A549 (cell line): Measurements from ENCODE around the gene SAMD8. TPM values are rescaled to one million over a fixed set of nuclear protein-coding genes. Genes with fewer than 3 reads are reported as not detected.

Source experiments
- ATAC-seq, 2 experiments: fragments of 200-7000 bp in 1 of 2; fragments of >200 bp in 1 of 2; cut with Nextera tagmentation in 1 of 2; cut with Tn5 transposase in 1 of 2; 3 replicates each; pipeline versions ENCODE4 v1.8.0 to v1.9.1; 2018 to 2020; ENCODE audit warnings: mild to moderate bottlenecking in 1 of 2, moderate library complexity in 1 of 2
- CTCF ChIA-PET: fragments of 300-600 bp; sonication (Branson Sonifier 250); formaldehyde crosslinking; extraction: SDS; loops from one replicate; lab custom pipeline; 2021; ENCODE audit warnings: antibody characterized with exemption, inconsistent platforms; lab: Yijun Ruan, JAX
- POLR2A ChIA-PET: fragments of 350-600 bp; formaldehyde crosslinking; extraction: SDS; loops from one replicate; lab custom pipeline; 2021; ENCODE audit warnings: antibody characterized with exemption, inconsistent platforms; lab: Yijun Ruan, JAX
- DNase-seq, 2 experiments: peaks; one replicate each; pipeline versions ENCODE4 v3.0.0 to v3.0.0-alpha.2; 2011 to 2016; ENCODE audit warnings: low read depth in 1 of 2, low spot score in 1 of 2
- FAIRE-seq: peaks from 2 replicates; lab custom pipeline; 2011; peaks lifted over from hg19 to GRCh38; lab: Jason Lieb, UNC
- H3K27ac ChIP-seq, 2 experiments: fragments of >200 bp; sonication (Bioruptor Twin); formaldehyde crosslinking; 3 replicates each; pipeline ENCODE4 v1.5.1; 2016 to 2017
- H3K4me1 ChIP-seq: fragments of >200 bp; sonication (Bioruptor Twin); formaldehyde crosslinking; 3 replicates; pipeline ENCODE4 v1.6.1; 2016
- H3K4me2 ChIP-seq: fragments of >200 bp; sonication (Bioruptor Twin); formaldehyde crosslinking; 3 replicates; pipeline ENCODE4 v1.6.1; 2016
- H3K4me3 ChIP-seq: fragments of >200 bp; sonication (Bioruptor Twin); formaldehyde crosslinking; 3 replicates; pipeline ENCODE4 v1.5.1; 2016
- H3K9me3 ChIP-seq: fragments of >200 bp; sonication (Bioruptor Twin); formaldehyde crosslinking; 3 replicates; pipeline ENCODE4 v1.6.1; 2016
- CBX2 ChIP-seq: fragments of 200-600 bp; sonication (generic); IDR thresholded peaks from 2 replicates; pipeline ENCODE4 v1.6.1; 2016; ENCODE audit warnings: low read depth, mild to moderate bottlenecking, borderline replicate concordance
- CHD2 ChIP-seq: fragments of 150-350 bp; IDR thresholded peaks from 2 replicates; pipeline ENCODE4 v1.6.1; 2014; ENCODE audit warnings: low read length; ENCODE audit not compliant: partially characterized antibody
- CHD4 ChIP-seq: fragments of 200-600 bp; sonication (generic); IDR thresholded peaks from 2 replicates; pipeline ENCODE4 v1.6.1; 2016; ENCODE audit warnings: antibody characterized with exemption, mild to moderate bottlenecking, borderline replicate concordance
- EHF ChIP-seq: fragments of 250-450 bp; sonication (Bioruptor Pico); IDR thresholded peaks from 2 replicates; pipeline ENCODE4 v1.5.0; 2020; ENCODE audit warnings: mild to moderate bottlenecking
- EP300 ChIP-seq, 2 experiments: fragments of >200 bp; sonication (Bioruptor Twin); formaldehyde crosslinking; IDR thresholded peaks; 2 replicates in 1 of 2; 3 replicates in 1 of 2; pipeline ENCODE4 v1.6.1; 2016 to 2017
- ESRRA ChIP-seq: fragments of 150-350 bp; IDR thresholded peaks from 2 replicates; pipeline ENCODE4 v1.6.1; 2014; ENCODE audit warnings: mild to moderate bottlenecking, low read length, borderline replicate concordance
- FOXS1 ChIP-seq: fragments of 250-450 bp; sonication (Bioruptor Pico); IDR thresholded peaks from 2 replicates; pipeline ENCODE4 v1.5.0; 2020; ENCODE audit warnings: mild to moderate bottlenecking, moderate library complexity
- GATA3 ChIP-seq: IDR thresholded peaks from 2 replicates; pipeline ENCODE4 v1.6.1; 2012; ENCODE audit warnings: borderline replicate concordance
- HDAC2 ChIP-seq: fragments of 200-600 bp; sonication (generic); IDR thresholded peaks from 2 replicates; pipeline ENCODE4 v1.6.1; 2016
- HOXB13 ChIP-seq: fragments of 250-450 bp; sonication (Bioruptor Pico); IDR thresholded peaks from 2 replicates; pipeline ENCODE4 v1.5.0; 2020; ENCODE audit warnings: low read depth, mild to moderate bottlenecking, moderate library complexity
- KDM1A ChIP-seq: fragments of 200-600 bp; sonication (generic); IDR thresholded peaks from 2 replicates; pipeline ENCODE4 v1.6.1; 2016; ENCODE audit warnings: low read depth, mild to moderate bottlenecking
- KDM5A ChIP-seq: fragments of 200-600 bp; sonication (generic); IDR thresholded peaks from 2 replicates; pipeline ENCODE4 v1.6.1; 2016; ENCODE audit warnings: antibody characterized with exemption, mild to moderate bottlenecking
- MAFK ChIP-seq: fragments of 450-650 bp; IDR thresholded peaks from 2 replicates; pipeline ENCODE4 v1.6.1; 2014; ENCODE audit not compliant: partially characterized antibody
- NR3C1 ChIP-seq: fragments of >200 bp; sonication (Bioruptor Twin); formaldehyde crosslinking; IDR thresholded peaks from 3 replicates; pipeline ENCODE4 v1.6.1; 2017
- PHF8 ChIP-seq: fragments of 200-600 bp; sonication (generic); IDR thresholded peaks from 2 replicates; pipeline ENCODE4 v1.6.1; 2016; ENCODE audit warnings: low read depth, mild to moderate bottlenecking, antibody characterized with exemption, moderate library complexity, borderline replicate concordance
- POLR2AphosphoS2 ChIP-seq: conservative IDR thresholded peaks from 2 replicates; pipeline ENCODE4 v1.6.1; 2012; ENCODE audit warnings: low read length, improper control_type of control experiment, inconsistent platforms
- RAD21 ChIP-seq, 2 experiments: fragments of >200 bp in 1 of 2; sonication (Bioruptor Twin) in 1 of 2; formaldehyde crosslinking in 1 of 2; IDR thresholded peaks in 1 of 2; conservative IDR thresholded peaks in 1 of 2; 2 replicates in 1 of 2; 3 replicates in 1 of 2; pipeline ENCODE4 v1.6.1; 2012 to 2018; ENCODE audit warnings: inconsistent platforms in 1 of 2
- RARB ChIP-seq: fragments of 250-450 bp; sonication (Bioruptor Pico); IDR thresholded peaks from 2 replicates; pipeline ENCODE4 v1.8.0; 2021; ENCODE audit warnings: mild to moderate bottlenecking, moderate library complexity
- RCOR1 ChIP-seq: fragments of 150-350 bp; IDR thresholded peaks from 2 replicates; pipeline ENCODE4 v1.6.1; 2014; ENCODE audit warnings: antibody characterized with exemption, low read length, low read depth
- RFX5 ChIP-seq: fragments of 450-650 bp; IDR thresholded peaks from 2 replicates; pipeline ENCODE4 v1.7.1; 2014; ENCODE audit warnings: antibody characterized with exemption, mild to moderate bottlenecking, moderate library complexity
- RNF2 ChIP-seq: fragments of 200-600 bp; sonication (generic); IDR thresholded peaks from 2 replicates; pipeline ENCODE4 v1.6.1; 2016; ENCODE audit warnings: low read depth, mild to moderate bottlenecking, antibody characterized with exemption, moderate library complexity, borderline replicate concordance
- TFCP2L1 ChIP-seq: fragments of 250-450 bp; sonication (Bioruptor Pico); IDR thresholded peaks from 2 replicates; pipeline ENCODE4 v1.5.0; 2021; ENCODE audit warnings: mild to moderate bottlenecking
- TP53 ChIP-seq: fragments of 250-450 bp; sonication (Bioruptor Pico); IDR thresholded peaks from 2 replicates; pipeline ENCODE4 v1.5.0; 2021; ENCODE audit warnings: mild to moderate bottlenecking, moderate library complexity
- ZC3H11A ChIP-seq: fragments of 450-650 bp; IDR thresholded peaks from 2 replicates; pipeline ENCODE4 v1.6.1; 2014; ENCODE audit warnings: antibody characterized with exemption, mild to moderate bottlenecking
- WGBS: methylation state at CpG from one replicate; pipeline ENCODE4 v1.1.6; 2017; ENCODE audit errors: missing lambda C conversion rate; 5-methylcytosine and 5-hydroxymethylcytosine counted together
- polyA plus RNA-seq, 4 experiments: library from polyadenylated mRNA; depleted of rRNA in 3 of 4; stranded (reverse); fragments of >200 nt; fragmentation: RNase III in 1 of 4; extraction: RNeasy Plus Mini Kit Qiagen cat#74134 plus additional on column Dnase treatment in 1 of 4; gene quantifications; 2 replicates in 3 of 4; 3 replicates in 1 of 4; pipeline ENCODE4 v1.2.3, GENCODE V29; 2011 to 2017
- TF ChIP-seq, protein P1 (sequence below): IDR thresholded peaks from 2 replicates; pipeline ENCODE4 v1.6.1; 2012
- TF ChIP-seq, protein P2 (sequence below): fragments of 250-450 bp; sonication (Bioruptor Pico); IDR thresholded peaks from 2 replicates; pipeline ENCODE4 v1.5.0; 2020; ENCODE audit warnings: low read depth, mild to moderate bottlenecking, moderate library complexity
- TF ChIP-seq, protein P3 (sequence below): fragments of >200 bp; sonication (Bioruptor Twin); formaldehyde crosslinking; IDR thresholded peaks from 3 replicates; pipeline ENCODE4 v1.6.1; 2016
- TF ChIP-seq, protein P4 (sequence below): fragments of 250-450 bp; sonication (Bioruptor Pico); IDR thresholded peaks from 2 replicates; pipeline ENCODE4 v1.5.0; 2021; ENCODE audit warnings: mild to moderate bottlenecking, moderate library complexity, borderline replicate concordance
- TF ChIP-seq, protein P5 (sequence below): IDR thresholded peaks from 2 replicates; pipeline ENCODE4 v1.6.1; 2012; ENCODE audit warnings: low read depth, borderline replicate concordance
- TF ChIP-seq, protein P6 (sequence below): fragments of >200 bp; sonication (Bioruptor Twin); formaldehyde crosslinking; IDR thresholded peaks from 2 replicates; pipeline ENCODE4 v1.6.1; 2016
- TF ChIP-seq, protein P7 (sequence below): fragments of 150-350 bp; IDR thresholded peaks from 2 replicates; pipeline ENCODE4 v1.6.1; 2014; ENCODE audit warnings: low read depth, mild to moderate bottlenecking, low read length

Gene SAMD8
- polyA plus RNA-seq, 2 of the 4 experiments (the other 2 are of a cell fraction): 10.9 to 27.9 TPM

DNA sequence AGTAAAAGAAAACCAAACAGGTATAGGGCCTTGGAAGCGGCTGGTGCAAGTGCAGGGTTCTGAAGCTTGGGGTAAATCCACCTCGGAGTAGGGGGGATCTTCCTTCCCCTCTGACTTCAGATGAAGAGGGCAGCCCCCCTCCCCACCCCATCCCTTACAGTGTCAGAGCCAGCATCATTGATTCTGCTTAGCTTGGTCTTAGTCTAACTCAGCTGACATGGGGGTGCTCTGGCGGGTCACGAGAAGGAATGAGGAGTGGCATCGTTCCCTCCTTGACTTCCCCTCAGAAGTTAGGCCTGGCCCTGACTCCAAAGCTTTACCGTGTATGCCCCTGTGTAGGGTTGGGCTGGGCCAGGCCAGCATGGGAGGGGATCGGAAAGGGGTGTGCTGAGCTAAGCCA, 44.2 kb upstream of the SAMD8 start:
- Histone ChIP-seq H3K4me2 (no peak overlapping the region), H3K9me3 (no peaks in the 10 kb centered on the region), H3K27ac (no peak overlapping the region), H3K4me3 (no peak overlapping the region), H3K4me1 (no peaks in the 10 kb centered on the region)
- no peak for ATAC-seq
- no peak for TF ChIP-seq RFX5
- TF ChIP-seq PHF8: no peak
- no peak for TF ChIP-seq GATA3
- TF ChIP-seq EHF (CRISPR knock-in tag): no peak
- TF ChIP-seq, protein P1, sequence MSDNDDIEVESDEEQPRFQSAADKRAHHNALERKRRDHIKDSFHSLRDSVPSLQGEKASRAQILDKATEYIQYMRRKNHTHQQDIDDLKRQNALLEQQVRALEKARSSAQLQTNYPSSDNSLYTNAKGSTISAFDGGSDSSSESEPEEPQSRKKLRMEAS: no peak
- TF ChIP-seq RCOR1: no peak
- TF ChIP-seq, protein P2, sequence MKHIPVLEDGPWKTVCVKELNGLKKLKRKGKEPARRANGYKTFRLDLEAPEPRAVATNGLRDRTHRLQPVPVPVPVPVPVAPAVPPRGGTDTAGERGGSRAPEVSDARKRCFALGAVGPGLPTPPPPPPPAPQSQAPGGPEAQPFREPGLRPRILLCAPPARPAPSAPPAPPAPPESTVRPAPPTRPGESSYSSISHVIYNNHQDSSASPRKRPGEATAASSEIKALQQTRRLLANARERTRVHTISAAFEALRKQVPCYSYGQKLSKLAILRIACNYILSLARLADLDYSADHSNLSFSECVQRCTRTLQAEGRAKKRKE: no peak
- TF ChIP-seq, protein P3, sequence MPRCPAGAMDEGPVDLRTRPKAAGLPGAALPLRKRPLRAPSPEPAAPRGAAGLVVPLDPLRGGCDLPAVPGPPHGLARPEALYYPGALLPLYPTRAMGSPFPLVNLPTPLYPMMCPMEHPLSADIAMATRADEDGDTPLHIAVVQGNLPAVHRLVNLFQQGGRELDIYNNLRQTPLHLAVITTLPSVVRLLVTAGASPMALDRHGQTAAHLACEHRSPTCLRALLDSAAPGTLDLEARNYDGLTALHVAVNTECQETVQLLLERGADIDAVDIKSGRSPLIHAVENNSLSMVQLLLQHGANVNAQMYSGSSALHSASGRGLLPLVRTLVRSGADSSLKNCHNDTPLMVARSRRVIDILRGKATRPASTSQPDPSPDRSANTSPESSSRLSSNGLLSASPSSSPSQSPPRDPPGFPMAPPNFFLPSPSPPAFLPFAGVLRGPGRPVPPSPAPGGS: no peak
- TF ChIP-seq CHD4: no peak
- TF ChIP-seq, protein P4, sequence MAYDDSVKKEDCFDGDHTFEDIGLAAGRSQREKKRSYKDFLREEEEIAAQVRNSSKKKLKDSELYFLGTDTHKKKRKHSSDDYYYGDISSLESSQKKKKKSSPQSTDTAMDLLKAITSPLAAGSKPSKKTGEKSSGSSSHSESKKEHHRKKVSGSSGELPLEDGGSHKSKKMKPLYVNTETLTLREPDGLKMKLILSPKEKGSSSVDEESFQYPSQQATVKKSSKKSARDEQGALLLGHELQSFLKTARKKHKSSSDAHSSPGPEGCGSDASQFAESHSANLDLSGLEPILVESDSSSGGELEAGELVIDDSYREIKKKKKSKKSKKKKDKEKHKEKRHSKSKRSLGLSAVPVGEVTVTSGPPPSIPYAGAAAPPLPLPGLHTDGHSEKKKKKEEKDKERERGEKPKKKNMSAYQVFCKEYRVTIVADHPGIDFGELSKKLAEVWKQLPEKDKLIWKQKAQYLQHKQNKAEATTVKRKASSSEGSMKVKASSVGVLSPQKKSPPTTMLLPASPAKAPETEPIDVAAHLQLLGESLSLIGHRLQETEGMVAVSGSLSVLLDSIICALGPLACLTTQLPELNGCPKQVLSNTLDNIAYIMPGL (CRISPR knock-in tag): no peak
- TF ChIP-seq KDM1A: no peak
- TF ChIP-seq TP53 (CRISPR knock-in tag): no peak
- TF ChIP-seq POLR2AphosphoS2: no peak
- TF ChIP-seq CHD2: no peak
- no peak for TF ChIP-seq NR3C1
- TF ChIP-seq RAD21 (conservative IDR thresholded peaks at IDR 0.05 in 1 of 2, IDR thresholded peaks at IDR 0.05 in 1 of 2): no peak
- no peak for TF ChIP-seq ESRRA
- no peak for TF ChIP-seq RNF2
- TF ChIP-seq, protein P5, sequence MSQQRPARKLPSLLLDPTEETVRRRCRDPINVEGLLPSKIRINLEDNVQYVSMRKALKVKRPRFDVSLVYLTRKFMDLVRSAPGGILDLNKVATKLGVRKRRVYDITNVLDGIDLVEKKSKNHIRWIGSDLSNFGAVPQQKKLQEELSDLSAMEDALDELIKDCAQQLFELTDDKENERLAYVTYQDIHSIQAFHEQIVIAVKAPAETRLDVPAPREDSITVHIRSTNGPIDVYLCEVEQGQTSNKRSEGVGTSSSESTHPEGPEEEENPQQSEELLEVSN: no peak
- no peak for TF ChIP-seq TFCP2L1
- CTCF ChIA-PET: interaction anchor here (1.3 to 2.2 kb wide), 2 partner anchors 8 to 823 kb away, joined by 4 to 5 read pairs; no protein-coding TSS in a partner anchor
- no peak for DNase-seq
- 86% methylated on average over 7 of the region's 7 CpGs for WGBS
- POLR2A ChIA-PET: no interaction called here
- FAIRE-seq: no peak

DNA sequence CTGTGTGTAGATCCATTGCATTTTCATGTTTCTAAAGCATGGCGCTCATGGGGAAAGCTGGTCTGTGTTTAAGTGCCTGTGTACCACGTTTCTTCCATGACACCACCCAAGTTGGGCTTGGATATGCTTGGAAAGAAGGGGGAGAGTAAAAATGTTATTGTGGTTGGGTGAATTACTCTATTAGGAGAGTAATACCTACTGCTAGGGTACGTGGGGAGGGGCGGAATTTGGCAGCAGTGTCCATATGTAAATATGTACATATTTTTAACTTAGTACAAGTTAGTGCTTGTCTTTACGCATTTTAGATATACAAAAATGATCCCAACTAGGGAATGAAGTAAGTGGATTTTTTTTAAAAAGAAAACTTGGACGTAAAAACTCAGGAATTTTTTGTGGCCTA, 42.9 kb upstream of the SAMD8 start:
- no peak overlapping the region for H3K27ac ChIP-seq
- WGBS: 86% methylated on average over 6 of the region's 6 CpGs
- H3K4me2 ChIP-seq: no peak overlapping the region
- ChIA-PET CTCF (interaction anchor here (1.3 to 2.2 kb wide), 2 partner anchors 10 to 824 kb away, joined by 4 to 5 read pairs; no protein-coding TSS in a partner anchor), POLR2A (no interaction called here)
- FAIRE-seq (no peak), DNase-seq (no peak), ATAC-seq (no peak)
- no peaks in the 10 kb centered on the region for H3K4me1 ChIP-seq
- TF ChIP-seq POLR2AphosphoS2 (no peak), EP300 (IDR thresholded peaks at IDR 0.05) (no peak), RNF2 (no peak), NR3C1 (no peak), FOXS1 (CRISPR knock-in tag) (no peak), TP53 (CRISPR knock-in tag) (no peak), RCOR1 (no peak), ZC3H11A (no peak), RARB (no peak), MAFK (no peak), KDM5A (no peak), HOXB13 (CRISPR knock-in tag) (no peak), HDAC2 (no peak), CBX2 (no peak), CHD4 (no peak)
- TF ChIP-seq, protein P6, sequence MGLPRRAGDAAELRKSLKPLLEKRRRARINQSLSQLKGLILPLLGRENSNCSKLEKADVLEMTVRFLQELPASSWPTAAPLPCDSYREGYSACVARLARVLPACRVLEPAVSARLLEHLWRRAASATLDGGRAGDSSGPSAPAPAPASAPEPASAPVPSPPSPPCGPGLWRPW: no peak
- TF ChIP-seq, protein P7, sequence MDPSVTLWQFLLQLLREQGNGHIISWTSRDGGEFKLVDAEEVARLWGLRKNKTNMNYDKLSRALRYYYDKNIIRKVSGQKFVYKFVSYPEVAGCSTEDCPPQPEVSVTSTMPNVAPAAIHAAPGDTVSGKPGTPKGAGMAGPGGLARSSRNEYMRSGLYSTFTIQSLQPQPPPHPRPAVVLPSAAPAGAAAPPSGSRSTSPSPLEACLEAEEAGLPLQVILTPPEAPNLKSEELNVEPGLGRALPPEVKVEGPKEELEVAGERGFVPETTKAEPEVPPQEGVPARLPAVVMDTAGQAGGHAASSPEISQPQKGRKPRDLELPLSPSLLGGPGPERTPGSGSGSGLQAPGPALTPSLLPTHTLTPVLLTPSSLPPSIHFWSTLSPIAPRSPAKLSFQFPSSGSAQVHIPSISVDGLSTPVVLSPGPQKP: no peak
- TF ChIP-seq, protein P2: no peak
- H3K9me3 ChIP-seq: no peaks in the 10 kb centered on the region
- no peak overlapping the region for H3K4me3 ChIP-seq
